Measurements from ENCODE around the gene PLCB3. TPM values are rescaled to one million over a fixed set of nuclear protein-coding genes. Genes with fewer than 3 reads are reported as not detected.

The PLCB3 gene
- total and polyA plus RNA-seq, 7 donors: 10.6 to 52.8 (median 17.7) TPM

GRCh38 chr11:64297699-64298358 is 46.5 kb downstream of the PLCB3 start:
- H3K27me3 ChIP-seq: peaks cover 42 to 100% (median 91%) of the 10 kb centered on the region in 3 donors
- H3K4me3 ChIP-seq: no peak overlapping the region
- H3K36me3 ChIP-seq: no peaks in the 10 kb centered on the region
- intact Hi-C loops (cut with DNase I): no loop called here
- DNase-seq: no peak
- peaks cover 0 to 29% (median 25%) of the 10 kb centered on the region in 4 donors for H3K4me1 ChIP-seq
- WGBS, 2 donors: 19 to 40% methylated on average over 18 of the region's 18 CpGs
- no peak overlapping the region for H3K27ac ChIP-seq
- no peaks in the 10 kb centered on the region for H3K9me3 ChIP-seq
- no peak for TF ChIP-seq CTCF (IDR thresholded peaks at IDR 0.05)
- no peak for TF ChIP-seq POLR2AphosphoS5 (IDR thresholded peaks at IDR 0.05)
- TF ChIP-seq EP300 (IDR thresholded peaks at IDR 0.05): no peak
- TF ChIP-seq POLR2A (IDR thresholded peaks at IDR 0.05): no peak

GRCh38 chr11:64298966-64299846 is 47.9 kb downstream of the PLCB3 start:
- peaks cover 0 to 36% (median 33%) of the 10 kb centered on the region in 4 donors for H3K4me1 ChIP-seq
- no peaks in the 10 kb centered on the region for H3K36me3 ChIP-seq
- peak overlapping the region in 2 of 4 donors; percentile 20 to 49 for H3K27ac ChIP-seq
- H3K9me3 ChIP-seq: no peaks in the 10 kb centered on the region
- H3K4me3 ChIP-seq: peak overlapping the region; percentile 24 to 52 (median 43)
- peak; percentile 88 for DNase-seq
- TF ChIP-seq CTCF (IDR thresholded peaks at IDR 0.05): no peak
- TF ChIP-seq POLR2AphosphoS5 (IDR thresholded peaks at IDR 0.05): peak in 2 of 4 donors; percentile 30 to 34
- peaks cover 38 to 93% (median 77%) of the 10 kb centered on the region in 3 donors for H3K27me3 ChIP-seq
- 2 to 4% methylated on average over 60 of the region's 60 CpGs for WGBS, 2 donors
- intact Hi-C loops (cut with DNase I): no loop called here

- intact Hi-C loops (cut with DNase I): loop anchor here (5.0 kb wide), 1 partner anchor 53 kb away; the partner anchor contains the start of gene PPP1R14B
These were observed 48.7 kb downstream of the PLCB3 start, which contains the start of gene CATSPERZ for GRCh38 chr11:64299847-64300648. Gene CATSPERZ, plus strand, starts transcription at chr11:64300358. Its CDS starts 53 bp downstream, at chr11:64300411.

More at GRCh38 chr11:64299847-64300648, 48.7 kb downstream of the PLCB3 start, which contains the start of gene CATSPERZ:
- DNase-seq: no peak
- TF ChIP-seq CTCF (IDR thresholded peaks at IDR 0.05) (no peak), POLR2AphosphoS5 (IDR thresholded peaks at IDR 0.05) (peak in 1 of 4 donors; percentile 7)
- Histone ChIP-seq H3K4me1 (peaks cover 0 to 39% (median 36%) of the 10 kb centered on the region in 4 donors), H3K9me3 (no peaks in the 10 kb centered on the region), H3K36me3 (no peaks in the 10 kb centered on the region), H3K4me3 (peak within 1 kb of the TSS; percentile 24 to 52 (median 43)), H3K27me3 (peaks cover 38 to 85% (median 70%) of the 10 kb centered on the region in 3 donors), H3K27ac (peak within 1 kb of the TSS in 2 of 4 donors; percentile 20 to 49)
- WGBS, 2 donors: 1 to 5% methylated on average over 54 of the region's 54 CpGs

All from sigmoid colon (tissue), 7 donors.